ENCODE data around the gene TMEM106C.
A peak's percentile ranks its signal among the peaks of the same experiment; 100 is the strongest.

The TMEM106C gene

GRCh38 chr12:47985596-47986290, 22.3 kb downstream of the TMEM106C start:
- Histone ChIP-seq H3K4me3 (ENCODE audit: insufficient read depth, low read depth, low read length, poor library complexity, severe bottlenecking) (no peak overlapping the region), H3K4me1 (ENCODE audit: control insufficient read depth, insufficient read depth, low read length, poor library complexity, severe bottlenecking) (peaks cover 14% of the 10 kb centered on the region), H3K9me3 (ENCODE audit: control insufficient read depth, low read length) (no peaks in the 10 kb centered on the region), H3K27ac (ENCODE audit: insufficient read depth, low read length, poor library complexity, severe bottlenecking) (no peak overlapping the region), H3K27me3 (replicated peaks; ENCODE audit: control insufficient read depth, insufficient read depth, low read length, poor library complexity, severe bottlenecking) (no peaks in the 10 kb centered on the region), H3K36me3 (ENCODE audit: control insufficient read depth, insufficient read depth, low read length) (no peaks in the 10 kb centered on the region)
- no peak for DNase-seq

- no peak overlapping the region for H3K27ac ChIP-seq (ENCODE audit: insufficient read depth, low read length, poor library complexity, severe bottlenecking)
- no peaks in the 10 kb centered on the region for H3K9me3 ChIP-seq (ENCODE audit: control insufficient read depth, low read length)
- no peak for DNase-seq
- H3K27me3 ChIP-seq (replicated peaks; ENCODE audit: control insufficient read depth, insufficient read depth, low read length, poor library complexity, severe bottlenecking), result no peaks in the 10 kb centered on the region
- peaks cover 16% of the 10 kb centered on the region for H3K4me1 ChIP-seq (ENCODE audit: control insufficient read depth, insufficient read depth, low read length, poor library complexity, severe bottlenecking)
- no peaks in the 10 kb centered on the region for H3K36me3 ChIP-seq (ENCODE audit: control insufficient read depth, insufficient read depth, low read length)
- H3K4me3 ChIP-seq (ENCODE audit: insufficient read depth, low read depth, low read length, poor library complexity, severe bottlenecking), result no peak overlapping the region
Measured at GRCh38 chr12:47986291-47986660, 22.9 kb downstream of the TMEM106C start.

GRCh38 chr12:47986832-47987231, 23.4 kb downstream of the TMEM106C start:
- H3K9me3 ChIP-seq (ENCODE audit: control insufficient read depth, low read length), result no peaks in the 10 kb centered on the region
- peaks cover 16% of the 10 kb centered on the region for H3K4me1 ChIP-seq (ENCODE audit: control insufficient read depth, insufficient read depth, low read length, poor library complexity, severe bottlenecking)
- no peaks in the 10 kb centered on the region for H3K27me3 ChIP-seq (replicated peaks; ENCODE audit: control insufficient read depth, insufficient read depth, low read length, poor library complexity, severe bottlenecking)
- no peak overlapping the region for H3K27ac ChIP-seq (ENCODE audit: insufficient read depth, low read length, poor library complexity, severe bottlenecking)
- H3K4me3 ChIP-seq (ENCODE audit: insufficient read depth, low read depth, low read length, poor library complexity, severe bottlenecking), result no peak overlapping the region
- DNase-seq, result no peak
- no peaks in the 10 kb centered on the region for H3K36me3 ChIP-seq (ENCODE audit: control insufficient read depth, insufficient read depth, low read length)

GRCh38 chr12:47987411-47988072, 24.1 kb downstream of the TMEM106C start:
- no peaks in the 10 kb centered on the region for H3K27me3 ChIP-seq (replicated peaks; ENCODE audit: control insufficient read depth, insufficient read depth, low read length, poor library complexity, severe bottlenecking)
- H3K4me1 ChIP-seq (ENCODE audit: control insufficient read depth, insufficient read depth, low read length, poor library complexity, severe bottlenecking), result peaks cover 16% of the 10 kb centered on the region
- no peaks in the 10 kb centered on the region for H3K36me3 ChIP-seq (ENCODE audit: control insufficient read depth, insufficient read depth, low read length)
- no peak overlapping the region for H3K27ac ChIP-seq (ENCODE audit: insufficient read depth, low read length, poor library complexity, severe bottlenecking)
- no peaks in the 10 kb centered on the region for H3K9me3 ChIP-seq (ENCODE audit: control insufficient read depth, low read length)
- no peak for DNase-seq
- no peak overlapping the region for H3K4me3 ChIP-seq (ENCODE audit: insufficient read depth, low read depth, low read length, poor library complexity, severe bottlenecking)

DNA sequence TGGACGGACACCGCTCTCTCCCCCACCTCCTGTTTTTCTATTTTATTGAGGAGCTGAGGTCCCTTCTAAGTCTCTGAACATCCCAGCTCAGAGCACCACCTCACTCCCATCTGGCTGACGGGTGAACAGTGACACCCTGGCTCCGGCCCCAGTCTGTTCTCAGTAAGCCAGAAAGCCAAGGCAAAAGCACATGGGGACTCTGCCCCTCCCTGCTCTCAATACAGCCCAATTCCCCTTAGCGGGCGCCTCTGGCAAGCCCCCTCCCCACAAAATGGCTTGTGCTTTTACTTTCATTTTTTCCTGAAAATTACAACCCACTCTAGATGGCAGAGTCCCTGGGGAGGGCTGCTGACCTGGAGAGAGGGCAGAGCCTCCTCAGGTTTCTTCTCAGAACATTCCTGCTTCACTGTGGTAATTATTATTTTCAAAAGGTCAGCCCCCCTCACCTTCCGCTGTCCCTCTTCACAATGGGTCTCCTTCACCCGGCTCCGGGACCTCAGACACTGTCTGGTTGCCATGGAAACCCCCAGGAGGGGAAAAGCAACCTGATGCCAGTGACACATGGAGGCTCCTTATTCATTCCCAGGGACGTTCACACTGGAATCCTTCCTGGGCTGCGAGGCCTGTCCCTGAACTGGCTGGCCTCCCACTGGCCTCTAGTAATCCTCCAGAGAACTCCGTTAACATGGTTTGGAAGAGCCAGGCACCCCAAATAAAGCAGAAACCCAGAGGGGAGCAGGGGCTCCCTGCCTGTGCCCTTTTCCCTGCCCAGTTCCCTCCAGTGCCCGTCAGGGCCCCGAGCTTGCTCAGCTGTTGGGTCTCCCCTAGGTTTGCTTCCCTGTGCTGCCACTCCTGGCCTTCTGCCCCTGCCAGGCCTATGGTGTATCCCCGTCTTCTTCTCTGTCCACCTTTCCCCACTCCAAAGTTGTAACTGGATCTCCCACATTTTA, 25.0 kb downstream of the TMEM106C start:
- H3K4me1 ChIP-seq (ENCODE audit: control insufficient read depth, insufficient read depth, low read length, poor library complexity, severe bottlenecking), result peaks cover 16% of the 10 kb centered on the region

GRCh38 chr12:47989023-47989417, 25.6 kb downstream of the TMEM106C start:
- DNase-seq, result no peak
- Histone ChIP-seq H3K4me1 (ENCODE audit: control insufficient read depth, insufficient read depth, low read length, poor library complexity, severe bottlenecking) (peaks cover 16% of the 10 kb centered on the region), H3K9me3 (ENCODE audit: control insufficient read depth, low read length) (no peaks in the 10 kb centered on the region), H3K27me3 (replicated peaks; ENCODE audit: control insufficient read depth, insufficient read depth, low read length, poor library complexity, severe bottlenecking) (no peaks in the 10 kb centered on the region), H3K27ac (ENCODE audit: insufficient read depth, low read length, poor library complexity, severe bottlenecking) (no peak overlapping the region), H3K4me3 (ENCODE audit: insufficient read depth, low read depth, low read length, poor library complexity, severe bottlenecking) (no peak overlapping the region), H3K36me3 (ENCODE audit: control insufficient read depth, insufficient read depth, low read length) (no peaks in the 10 kb centered on the region)

More for the DNA sequence above, 25.0 kb downstream of the TMEM106C start:
- DNase-seq, result no peak
- H3K27ac ChIP-seq (ENCODE audit: insufficient read depth, low read length, poor library complexity, severe bottlenecking), result no peak overlapping the region
- H3K4me3 ChIP-seq (ENCODE audit: insufficient read depth, low read depth, low read length, poor library complexity, severe bottlenecking), result no peak overlapping the region
- no peaks in the 10 kb centered on the region for H3K27me3 ChIP-seq (replicated peaks; ENCODE audit: control insufficient read depth, insufficient read depth, low read length, poor library complexity, severe bottlenecking)
- H3K9me3 ChIP-seq (ENCODE audit: control insufficient read depth, low read length), result no peaks in the 10 kb centered on the region
- no peaks in the 10 kb centered on the region for H3K36me3 ChIP-seq (ENCODE audit: control insufficient read depth, insufficient read depth, low read length)

GRCh38 chr12:47989666-47990065, 26.3 kb downstream of the TMEM106C start:
- H3K4me3 ChIP-seq (ENCODE audit: insufficient read depth, low read depth, low read length, poor library complexity, severe bottlenecking), result no peak overlapping the region
- no peaks in the 10 kb centered on the region for H3K27me3 ChIP-seq (replicated peaks; ENCODE audit: control insufficient read depth, insufficient read depth, low read length, poor library complexity, severe bottlenecking)
- peaks cover 16% of the 10 kb centered on the region for H3K4me1 ChIP-seq (ENCODE audit: control insufficient read depth, insufficient read depth, low read length, poor library complexity, severe bottlenecking)
- no peak for DNase-seq
- H3K9me3 ChIP-seq (ENCODE audit: control insufficient read depth, low read length), result no peaks in the 10 kb centered on the region
- no peak overlapping the region for H3K27ac ChIP-seq (ENCODE audit: insufficient read depth, low read length, poor library complexity, severe bottlenecking)
- no peaks in the 10 kb centered on the region for H3K36me3 ChIP-seq (ENCODE audit: control insufficient read depth, insufficient read depth, low read length)

- no peak overlapping the region for H3K4me3 ChIP-seq (ENCODE audit: insufficient read depth, low read depth, low read length, poor library complexity, severe bottlenecking)
- no peaks in the 10 kb centered on the region for H3K27me3 ChIP-seq (replicated peaks; ENCODE audit: control insufficient read depth, insufficient read depth, low read length, poor library complexity, severe bottlenecking)
- H3K27ac ChIP-seq (ENCODE audit: insufficient read depth, low read length, poor library complexity, severe bottlenecking), result no peak overlapping the region
- H3K36me3 ChIP-seq (ENCODE audit: control insufficient read depth, insufficient read depth, low read length), result no peaks in the 10 kb centered on the region
- peak in 2 of 3 donors; percentile 30 to 36 for DNase-seq
- H3K9me3 ChIP-seq (ENCODE audit: control insufficient read depth, low read length), result no peaks in the 10 kb centered on the region
- peaks cover 16% of the 10 kb centered on the region for H3K4me1 ChIP-seq (ENCODE audit: control insufficient read depth, insufficient read depth, low read length, poor library complexity, severe bottlenecking)
Measured at GRCh38 chr12:47990351-47991105, 27.1 kb downstream of the TMEM106C start.

DNA sequence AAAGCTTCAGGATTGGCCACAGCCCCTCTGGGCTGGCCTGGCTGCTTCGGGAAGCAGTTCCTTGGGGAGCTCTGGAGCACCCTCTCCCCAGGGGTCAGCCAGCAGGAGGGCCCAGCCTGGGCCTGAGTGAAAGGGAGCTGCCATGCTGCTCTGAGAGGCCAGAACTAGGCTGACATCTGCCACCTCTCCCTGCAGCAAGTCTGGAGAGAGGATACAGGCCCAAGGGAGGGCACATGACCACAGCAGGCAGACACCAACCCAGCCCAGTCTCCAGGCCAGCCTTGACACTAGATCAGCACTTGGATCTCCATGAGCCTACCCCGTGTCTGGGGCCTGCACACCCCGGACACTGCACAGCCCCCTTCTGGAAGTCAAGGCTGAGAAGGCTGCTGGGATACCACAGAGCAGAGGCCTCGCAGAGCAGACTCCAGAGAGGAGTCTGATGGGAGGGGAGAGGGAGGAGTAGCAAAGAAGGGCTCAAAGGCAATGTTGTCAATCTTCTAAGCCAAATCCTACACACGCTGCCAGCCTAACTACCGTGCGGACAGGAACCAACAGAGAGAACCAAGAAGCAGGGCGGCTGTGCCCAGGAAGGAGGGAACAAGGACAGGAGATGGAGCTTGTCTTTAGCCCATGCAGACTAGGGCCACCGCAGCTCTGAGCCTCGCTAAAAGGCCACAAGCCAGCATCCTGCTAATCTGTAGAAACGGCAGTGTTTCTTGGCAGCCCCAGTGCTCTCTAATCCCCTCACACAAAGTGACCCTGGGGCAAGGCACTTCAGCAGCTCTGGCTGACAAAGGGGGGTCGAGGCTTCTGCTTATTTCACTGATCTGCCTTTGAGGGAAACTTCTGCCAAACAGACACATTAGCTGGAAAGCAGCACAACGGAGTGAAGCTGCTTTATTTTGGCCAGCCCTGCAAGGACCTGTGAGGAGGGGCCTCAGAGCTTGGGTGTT, 28.0 kb downstream of the TMEM106C start:
- H3K27ac ChIP-seq (ENCODE audit: insufficient read depth, low read length, poor library complexity, severe bottlenecking), result no peak overlapping the region
- DNase-seq, result no peak
- H3K4me1 ChIP-seq (ENCODE audit: control insufficient read depth, insufficient read depth, low read length, poor library complexity, severe bottlenecking), result peaks cover 16% of the 10 kb centered on the region
- no peak overlapping the region for H3K4me3 ChIP-seq (ENCODE audit: insufficient read depth, low read depth, low read length, poor library complexity, severe bottlenecking)
- no peaks in the 10 kb centered on the region for H3K36me3 ChIP-seq (ENCODE audit: control insufficient read depth, insufficient read depth, low read length)
- no peaks in the 10 kb centered on the region for H3K27me3 ChIP-seq (replicated peaks; ENCODE audit: control insufficient read depth, insufficient read depth, low read length, poor library complexity, severe bottlenecking)
- no peaks in the 10 kb centered on the region for H3K9me3 ChIP-seq (ENCODE audit: control insufficient read depth, low read length)

All from effector memory CD4-positive, alpha-beta T cell (primary cell).